Fibroblast of mammary gland (primary cell): ENCODE data around the gene MYRIP.
"Not testable (repeated sequence)": the region's sequence is repeated elsewhere in the genome, so short reads cannot be mapped to it uniquely, and the experiment has no call there.

ENCODE experiments used
- DNase-seq: peaks from one replicate; pipeline ENCODE4 v3.0.0-alpha.2; 2010; ENCODE audit warnings: low read depth
- H3K4me3 ChIP-seq: 2 replicates; pipeline ENCODE4 v1.5.1; 2011; ENCODE audit warnings: low read depth, mild to moderate bottlenecking, low read length, moderate library complexity; ENCODE audit not compliant: control insufficient read depth
- CTCF ChIP-seq: conservative IDR thresholded peaks from 2 replicates; pipeline ENCODE4 v1.5.1; 2011; ENCODE audit warnings: low read depth, low read length, inconsistent platforms; ENCODE audit not compliant: control insufficient read depth, insufficient read depth

Gene MYRIP

GRCh38 chr3:40073310-40074007 lies 264.1 kb downstream of the MYRIP start:
- H3K4me3 ChIP-seq: no peak overlapping the region
- peak; percentile 9 for TF ChIP-seq CTCF
- DNase-seq: no peak

DNA sequence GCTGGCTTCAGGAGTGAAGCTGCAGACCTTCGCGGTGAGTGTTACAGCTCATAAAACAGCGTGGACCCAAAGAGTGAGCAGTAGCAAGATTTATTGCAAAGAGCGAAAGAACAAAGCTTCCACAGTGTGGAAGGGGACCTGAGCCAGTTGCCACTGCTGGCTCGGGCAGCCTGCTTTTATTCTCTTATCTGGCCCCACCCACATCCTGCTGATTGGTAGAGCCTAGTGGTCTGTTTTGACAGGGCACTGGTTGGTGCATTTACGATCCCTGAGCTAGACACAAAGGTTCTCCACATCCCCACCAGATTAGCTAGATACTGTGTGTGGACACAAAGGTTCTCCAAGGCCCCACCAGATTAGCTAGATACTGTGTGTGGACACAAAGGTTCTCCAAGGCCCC lies 267.7 kb downstream of the MYRIP start:
- not testable (repeated sequence) for H3K4me3 ChIP-seq, DNase-seq

- DNase-seq, H3K4me3 ChIP-seq: not testable (repeated sequence)
Measured at GRCh38 chr3:40077828-40078492, 268.6 kb downstream of the MYRIP start.

- no peak overlapping the region for H3K4me3 ChIP-seq
- no peak for TF ChIP-seq CTCF
- no peak for DNase-seq
Measured at GRCh38 chr3:40078590-40078989, 269.2 kb downstream of the MYRIP start.

- peak; percentile 42 for DNase-seq
- no peak overlapping the region for H3K4me3 ChIP-seq
- TF ChIP-seq CTCF: no peak
Measured at GRCh38 chr3:40079203-40079846, 269.9 kb downstream of the MYRIP start.

GRCh38 chr3:40079847-40080240 lies 270.4 kb downstream of the MYRIP start:
- TF ChIP-seq CTCF: no peak
- H3K4me3 ChIP-seq: no peak overlapping the region
- DNase-seq: peak; percentile 45

GRCh38 chr3:40083066-40083465 lies 273.7 kb downstream of the MYRIP start:
- no peak for DNase-seq
- TF ChIP-seq CTCF: no peak
- H3K4me3 ChIP-seq: no peak overlapping the region

DNA sequence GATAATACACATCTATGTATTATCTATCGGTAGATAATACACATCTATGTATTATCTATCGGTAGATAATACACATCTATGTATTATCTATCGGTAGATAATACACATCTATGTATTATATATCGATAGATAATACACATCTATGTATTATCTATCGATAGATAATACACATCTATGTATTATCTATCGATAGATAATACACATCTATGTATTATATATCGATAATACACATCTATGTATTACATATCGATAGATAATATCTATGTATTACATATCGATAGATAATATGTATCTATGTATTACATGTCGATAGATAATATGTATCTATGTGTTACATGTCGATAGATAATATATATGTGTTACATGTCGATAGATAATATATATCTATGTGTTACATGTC lies 275.0 kb downstream of the MYRIP start:
- not testable (repeated sequence) for H3K4me3 ChIP-seq, DNase-seq
